ENCODE results near the gene PCGF1.

PCGF1 gene

DNA sequence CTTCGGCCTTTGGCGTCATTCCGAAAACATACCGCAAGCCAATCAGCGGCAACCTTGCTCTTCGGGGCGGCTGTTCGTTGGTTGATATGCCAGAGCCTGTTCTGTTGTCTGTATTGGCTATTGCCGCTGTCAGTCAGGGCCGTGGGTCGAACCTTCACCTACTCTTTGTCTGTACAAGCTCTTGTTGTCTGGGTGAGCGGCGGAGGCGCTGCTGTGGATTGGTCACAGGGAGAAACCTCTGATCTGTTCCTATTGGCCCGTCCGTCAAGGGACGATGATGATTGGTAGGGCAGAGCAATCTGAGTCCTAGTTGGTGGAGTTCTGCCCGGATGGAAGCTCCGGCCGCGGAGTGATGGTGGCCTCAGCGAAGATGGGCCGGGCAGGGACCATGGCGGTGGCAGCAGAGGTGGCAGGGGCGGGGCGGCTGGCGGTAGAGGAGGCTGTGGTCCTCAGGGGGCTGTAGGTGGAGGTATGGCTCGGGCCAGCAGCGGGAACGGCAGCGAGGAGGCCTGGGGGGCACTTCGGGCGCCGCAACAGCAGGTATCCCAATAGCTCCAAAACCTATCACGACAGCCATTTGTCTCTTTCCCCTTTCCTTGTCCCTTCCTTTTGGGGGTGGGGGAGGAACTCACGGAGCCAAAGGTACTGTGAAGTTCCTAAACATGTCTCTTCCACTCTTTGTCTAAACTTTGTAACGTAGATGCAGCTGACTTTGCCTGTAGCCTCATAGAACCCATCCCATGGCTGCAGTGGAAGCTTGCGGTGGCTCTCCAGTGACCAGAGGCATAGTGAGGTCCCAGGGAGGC, 49.2 kb downstream of the PCGF1 start, which contains the start of gene WBP1:
Gene WBP1, plus strand, starts transcription at position 307 of the 806 bp plus-strand sequence. Its CDS starts 165 bp downstream, at position 472.
- H3K27me3 ChIP-seq (ENCODE audit: insufficient read depth, low read depth, severe bottlenecking): no peaks in the 10 kb centered on the region
- peak within 1 kb of the TSS; percentile 83 for H3K4me3 ChIP-seq (ENCODE audit: low read depth, low read length)
- no peaks in the 10 kb centered on the region for H3K9me3 ChIP-seq (ENCODE audit: severe bottlenecking)
- TF ChIP-seq, protein P1, sequence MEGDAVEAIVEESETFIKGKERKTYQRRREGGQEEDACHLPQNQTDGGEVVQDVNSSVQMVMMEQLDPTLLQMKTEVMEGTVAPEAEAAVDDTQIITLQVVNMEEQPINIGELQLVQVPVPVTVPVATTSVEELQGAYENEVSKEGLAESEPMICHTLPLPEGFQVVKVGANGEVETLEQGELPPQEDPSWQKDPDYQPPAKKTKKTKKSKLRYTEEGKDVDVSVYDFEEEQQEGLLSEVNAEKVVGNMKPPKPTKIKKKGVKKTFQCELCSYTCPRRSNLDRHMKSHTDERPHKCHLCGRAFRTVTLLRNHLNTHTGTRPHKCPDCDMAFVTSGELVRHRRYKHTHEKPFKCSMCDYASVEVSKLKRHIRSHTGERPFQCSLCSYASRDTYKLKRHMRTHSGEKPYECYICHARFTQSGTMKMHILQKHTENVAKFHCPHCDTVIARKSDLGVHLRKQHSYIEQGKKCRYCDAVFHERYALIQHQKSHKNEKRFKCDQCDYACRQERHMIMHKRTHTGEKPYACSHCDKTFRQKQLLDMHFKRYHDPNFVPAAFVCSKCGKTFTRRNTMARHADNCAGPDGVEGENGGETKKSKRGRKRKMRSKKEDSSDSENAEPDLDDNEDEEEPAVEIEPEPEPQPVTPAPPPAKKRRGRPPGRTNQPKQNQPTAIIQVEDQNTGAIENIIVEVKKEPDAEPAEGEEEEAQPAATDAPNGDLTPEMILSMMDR (IDR thresholded peaks at IDR 0.05; ENCODE audit: low read depth, low read length): no peak
- H3K36me3 ChIP-seq: peaks cover 32% of the 10 kb centered on the region
- peak within 1 kb of the TSS; percentile 92 for H3K27ac ChIP-seq
- DNase-seq: peak; percentile 100

GRCh38 chr2:74457549-74458131, 49.9 kb downstream of the PCGF1 start:
- TF ChIP-seq, protein P1 (IDR thresholded peaks at IDR 0.05; ENCODE audit: low read depth, low read length): 0 out of 2 replicates have a peak, but pooled peaks have one; percentile 0
- Histone ChIP-seq H3K27ac (peak overlapping the region; percentile 92), H3K27me3 (ENCODE audit: insufficient read depth, low read depth, severe bottlenecking) (no peaks in the 10 kb centered on the region), H3K4me3 (ENCODE audit: low read depth, low read length) (peak overlapping the region; percentile 81), H3K36me3 (peaks cover 25% of the 10 kb centered on the region), H3K9me3 (ENCODE audit: severe bottlenecking) (no peaks in the 10 kb centered on the region)
- DNase-seq: peak; percentile 92

DNA sequence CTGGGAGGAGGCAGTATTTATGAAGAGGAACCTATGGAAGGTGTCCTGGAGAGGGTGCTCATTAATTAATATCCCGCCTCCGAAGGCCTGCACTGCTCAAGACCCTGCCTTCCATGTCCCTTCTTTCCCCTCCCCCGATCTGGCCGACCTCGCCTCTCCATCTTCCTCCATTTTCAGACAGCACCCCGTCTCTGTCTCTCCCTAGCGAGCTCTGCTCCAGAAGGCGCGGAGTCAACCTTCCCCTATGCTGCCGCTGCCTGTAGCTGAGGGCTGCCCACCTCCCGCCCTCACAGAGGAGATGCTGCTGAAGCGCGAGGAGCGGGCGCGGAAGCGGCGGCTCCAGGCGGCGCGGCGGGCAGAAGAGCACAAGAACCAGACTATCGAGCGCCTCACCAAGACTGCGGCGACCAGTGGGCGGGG, 50.4 kb downstream of the PCGF1 start:
- H3K27ac ChIP-seq: peak overlapping the region; percentile 92
- no peaks in the 10 kb centered on the region for H3K9me3 ChIP-seq (ENCODE audit: severe bottlenecking)
- no peaks in the 10 kb centered on the region for H3K27me3 ChIP-seq (ENCODE audit: insufficient read depth, low read depth, severe bottlenecking)

More for the DNA sequence above, 50.4 kb downstream of the PCGF1 start:
- TF ChIP-seq, protein P1 (IDR thresholded peaks at IDR 0.05; ENCODE audit: low read depth, low read length): 0 out of 2 replicates have a peak, but pooled peaks have one; percentile 0
- Histone ChIP-seq H3K36me3 (peaks cover 20% of the 10 kb centered on the region), H3K4me3 (ENCODE audit: low read depth, low read length) (peak overlapping the region; percentile 81)
- no peak for DNase-seq

Data from WERI-Rb-1 (cell line).